WTC11 (cell line): ENCODE measurements around the gene NFATC1.

Experiments
- ATF3 ChIP-seq: sonication (generic); formaldehyde crosslinking; conservative IDR thresholded peaks from 2 replicates; pipeline ENCODE4 v1.8.1; 2022; ENCODE audit warnings: mild to moderate bottlenecking, missing genetic modification reagents
- CTCF ChIP-seq: fragments of 200-600 bp; IDR thresholded peaks from 2 replicates; pipeline ENCODE4 v1.8.0; 2022; ENCODE audit warnings: antibody characterized with exemption
- FOXP4 ChIP-seq: sonication (generic); formaldehyde crosslinking; IDR thresholded peaks from 2 replicates; pipeline ENCODE4 v1.8.0; 2022; ENCODE audit warnings: mild to moderate bottlenecking, missing genetic modification reagents
- PREB ChIP-seq: sonication (generic); formaldehyde crosslinking; IDR thresholded peaks from 2 replicates; pipeline ENCODE4 v1.8.1; 2022; ENCODE audit warnings: mild to moderate bottlenecking, missing genetic modification reagents, moderate library complexity, borderline replicate concordance
- ZNF121 ChIP-seq: sonication (generic); formaldehyde crosslinking; IDR thresholded peaks from 2 replicates; pipeline ENCODE4 v1.8.0; 2023; ENCODE audit warnings: missing genetic modification reagents
- ZNF263 ChIP-seq: sonication (generic); formaldehyde crosslinking; IDR thresholded peaks from 2 replicates; pipeline ENCODE4 v1.8.1; 2022; ENCODE audit warnings: low read depth, mild to moderate bottlenecking, moderate library complexity, missing genetic modification reagents
- ZNF281 ChIP-seq: sonication (generic); formaldehyde crosslinking; IDR thresholded peaks from 2 replicates; pipeline ENCODE4 v1.8.0; 2023; ENCODE audit warnings: mild to moderate bottlenecking, missing genetic modification reagents

- TF ChIP-seq CTCF (no peak), ZNF121 (no peak), ATF3 (no peak), FOXP4 (CRISPR knock-in tag) (no peak), PREB (no peak), ZNF281 (CRISPR knock-in tag) (no peak), ZNF263 (CRISPR knock-in tag) (no peak)
These were observed 20.4 kb downstream of the NFATC1 start for GRCh38 chr18:79416022-79416676.
